Measurements from ENCODE around the gene RAPGEF1. TPM values are rescaled to one million over a fixed set of nuclear protein-coding genes. Genes with fewer than 3 reads are reported as not detected.

Gene RAPGEF1
- total and polyA plus RNA-seq, 2 of the 13 experiments (the other 11 are each of a cell fraction or from before 2014, with no cell fraction given) = 21.2 to 38.9 TPM

GRCh38 chr9:131734781-131735180 lies 5.1 kb downstream of the RAPGEF1 start:
- Histone ChIP-seq H3K36me3 (replicated peaks in 1 of 2; ENCODE audit: control insufficient read depth in 1 of 2, insufficient read depth in 2 of 2, low read length in 2 of 2) (no peaks in the 10 kb centered on the region), H3K4me1 (ENCODE audit: insufficient read depth, low read length) (peaks cover 90% of the 10 kb centered on the region), H3K79me2 (ENCODE audit: insufficient read depth, low read length) (peaks cover 82% of the 10 kb centered on the region), H3K27ac (ENCODE audit: extremely low read length, insufficient read depth, low read length) (peak overlapping the region; percentile 60), H3K9me3 (ENCODE audit: low read length) (no peaks in the 10 kb centered on the region), H3K4me2 (ENCODE audit: low read depth, low read length) (peak overlapping the region; percentile 66), H4K20me1 (ENCODE audit: insufficient read depth, low read length) (peaks cover 16% of the 10 kb centered on the region; the same call in 1 of the 2 replicates), H3K4me3 (replicated peaks in 1 of 3; ENCODE audit: insufficient read depth in 1 of 3, low read depth in 2 of 3, low read length in 3 of 3) (peak overlapping the region in 1 of 3 experiments; percentile 43; a peak in 1 of 6 replicates), H3K9ac (ENCODE audit: insufficient read depth, low read depth, low read length) (peak overlapping the region; percentile 36), H2AFZ (ENCODE audit: low read length) (no peak overlapping the region), H3K27me3 (ENCODE audit: control insufficient read depth in 1 of 2, insufficient read depth in 2 of 2, low read length in 2 of 2) (no peaks in the 10 kb centered on the region)
- ATAC-seq = peak; percentile 10
- CTCF ChIA-PET (ENCODE audit: low intra/inter-chr PET ratio, low total read pairs) = no interaction called here
- POLR2A ChIA-PET = interaction anchor here (2.0 kb wide), 1 partner anchor 128 kb away, joined by 4 read pairs; no protein-coding TSS in a partner anchor
- TF ChIP-seq ZNF777 (CRISPR knock-in tag; IDR thresholded peaks at IDR 0.05) (peak; percentile 24; the same call in 1 of the 2 replicates), TGIF2 (CRISPR knock-in tag; IDR thresholded peaks at IDR 0.05) (peak; percentile 35; the same call in 1 of the 2 replicates), RELA (CRISPR knock-in tag; IDR thresholded peaks at IDR 0.05) (no peak), ZNF513 (CRISPR knock-in tag; conservative IDR thresholded peaks at IDR 0.05) (no peak), CEBPG (CRISPR knock-in tag; IDR thresholded peaks at IDR 0.05) (peak; percentile 42; the same call in 1 of the 2 replicates)
- WGBS (ENCODE audit: low lambda C conversion rate) = 52% methylated on average over 8 of the region's 8 CpGs
- BruUV-seq (replicated peaks) = no TSS peak
- in situ Hi-C loops (cut with HindIII; ENCODE audit: extremely low pct_ligation_motif_present, low pct_unique_long_range_greater_than_20kb) = loop anchor here (10.0 to 25.0 kb wide), 2 partner anchors 80 to 347 kb away; partner anchors contain the start of gene PRRC2B
- no peak for FAIRE-seq
- intact Hi-C loops (cut with micrococcal nuclease; ENCODE audit: unreplicated experiment) = loop anchor here (1.0 to 2.0 kb wide), 3 partner anchors 30 to 128 kb away; no protein-coding TSS in a partner anchor
- DNase-seq (ENCODE audit: low spot score) = no peak

- Histone ChIP-seq H3K9ac (ENCODE audit: insufficient read depth, low read depth, low read length) (no peak overlapping the region), H3K4me3 (replicated peaks in 1 of 3; ENCODE audit: insufficient read depth in 1 of 3, low read depth in 2 of 3, low read length in 3 of 3) (peak overlapping the region in 1 of 3 experiments; percentile 1; a peak in 1 of 6 replicates)
- ATAC-seq = no peak
- peak; percentile 44; the same call in 1 of the 2 replicates for TF ChIP-seq NFIC (IDR thresholded peaks at IDR 0.05; ENCODE audit: low read length)
- 0 out of 2 replicates have a peak, but pooled peaks have one; percentile 27 for TF ChIP-seq SALL1 (CRISPR knock-in tag; IDR thresholded peaks at IDR 0.05)
- TF ChIP-seq HNF4A (CRISPR knock-in tag; IDR thresholded peaks at IDR 0.05) = peak; percentile 57
- peak; percentile 58; the same call in 1 of the 2 replicates for TF ChIP-seq GATAD2A (CRISPR knock-in tag; IDR thresholded peaks at IDR 0.05)
- TF ChIP-seq SP140L (CRISPR knock-in tag; IDR thresholded peaks at IDR 0.05; ENCODE audit: borderline replicate concordance) = no peak
- TF ChIP-seq FOXP4 (CRISPR knock-in tag; IDR thresholded peaks at IDR 0.05) = 0 out of 2 replicates have a peak, but pooled peaks have one; percentile 20
Measured at GRCh38 chr9:131734165-131734610, 5.7 kb downstream of the RAPGEF1 start.

More at GRCh38 chr9:131734165-131734610, 5.7 kb downstream of the RAPGEF1 start:
- FAIRE-seq = peak; percentile 55
- Histone ChIP-seq H3K27ac (ENCODE audit: extremely low read length, insufficient read depth, low read length) (peak overlapping the region; percentile 60), H3K79me2 (ENCODE audit: insufficient read depth, low read length) (peaks cover 86% of the 10 kb centered on the region), H4K20me1 (ENCODE audit: insufficient read depth, low read length) (peaks cover 16% of the 10 kb centered on the region; the same call in 1 of the 2 replicates), H3K36me3 (replicated peaks in 1 of 2; ENCODE audit: control insufficient read depth in 1 of 2, insufficient read depth in 2 of 2, low read length in 2 of 2) (no peaks in the 10 kb centered on the region), H3K27me3 (ENCODE audit: control insufficient read depth in 1 of 2, insufficient read depth in 2 of 2, low read length in 2 of 2) (no peaks in the 10 kb centered on the region), H3K9me3 (ENCODE audit: low read length) (no peaks in the 10 kb centered on the region), H2AFZ (ENCODE audit: low read length) (no peak overlapping the region), H3K4me2 (ENCODE audit: low read depth, low read length) (peak overlapping the region; percentile 66), H3K4me1 (ENCODE audit: insufficient read depth, low read length) (peaks cover 96% of the 10 kb centered on the region)
- WGBS (ENCODE audit: low lambda C conversion rate) = 26% methylated on average over 6 of the region's 6 CpGs
- intact Hi-C loops (cut with micrococcal nuclease; ENCODE audit: unreplicated experiment) (loop anchor here (2.0 kb wide), 2 partner anchors 29 to 127 kb away; no protein-coding TSS in a partner anchor), in situ Hi-C loops (cut with HindIII; ENCODE audit: extremely low pct_ligation_motif_present, low pct_unique_long_range_greater_than_20kb) (loop anchor here (10.0 to 25.0 kb wide), 2 partner anchors 79 to 347 kb away; partner anchors contain the start of gene PRRC2B)
- CTCF ChIA-PET (ENCODE audit: low intra/inter-chr PET ratio, low total read pairs) = no interaction called here
- BruUV-seq (replicated peaks) = TSS peak; percentile 14
- POLR2A ChIA-PET = no interaction called here
- no peak for DNase-seq (ENCODE audit: low spot score)
